22Rv1 (cell line): ENCODE measurements around the gene TSKU.

ENCODE experiments used
- H3K27ac ChIP-seq: fragments of 450-650 bp; 2 replicates; pipeline ENCODE4 v1.5.1; 2017
- ZFX ChIP-seq: fragments of 450-650 bp; IDR thresholded peaks from 2 replicates; pipeline ENCODE4 v1.6.1; 2017; ENCODE audit warnings: antibody characterized with exemption, borderline replicate concordance
- TF ChIP-seq, protein P1 (sequence below): fragments of 450-650 bp; IDR thresholded peaks from 2 replicates; pipeline ENCODE4 v1.5.1; 2017; ENCODE audit warnings: mild to moderate bottlenecking

TSKU gene

DNA sequence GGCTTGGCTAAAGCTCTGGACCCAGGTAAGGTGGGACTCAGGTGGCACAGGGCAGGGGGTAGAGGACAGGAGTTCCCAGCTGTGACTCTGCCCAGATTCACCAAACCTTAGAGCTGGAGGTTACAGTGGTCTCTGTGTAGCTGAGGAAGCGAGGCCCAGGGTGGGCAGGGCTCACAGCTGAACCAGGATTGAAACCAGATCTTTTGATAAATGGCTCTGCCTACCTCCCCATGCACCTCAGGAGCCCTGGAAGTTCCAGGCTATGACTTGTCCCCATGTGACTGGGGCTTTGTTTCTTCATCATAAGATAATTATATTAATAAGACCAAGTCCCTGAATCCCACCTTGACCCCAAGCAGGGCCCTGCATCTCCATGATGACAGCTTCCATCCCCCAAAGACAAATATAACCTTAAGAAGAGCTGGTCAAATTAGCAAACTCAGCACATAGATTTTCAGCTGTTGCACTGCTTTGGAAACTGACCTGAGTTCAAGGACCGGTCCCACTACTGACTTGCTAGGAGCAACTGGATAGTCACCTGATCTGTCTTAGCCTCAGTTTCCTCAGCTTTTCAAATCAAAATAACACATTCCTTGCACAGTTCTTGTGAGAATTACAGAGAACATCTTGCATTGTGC is 21.3 kb upstream of the TSKU start:
- H3K27ac ChIP-seq = no peak overlapping the region
- no peak for TF ChIP-seq ZFX
- TF ChIP-seq, protein P1, sequence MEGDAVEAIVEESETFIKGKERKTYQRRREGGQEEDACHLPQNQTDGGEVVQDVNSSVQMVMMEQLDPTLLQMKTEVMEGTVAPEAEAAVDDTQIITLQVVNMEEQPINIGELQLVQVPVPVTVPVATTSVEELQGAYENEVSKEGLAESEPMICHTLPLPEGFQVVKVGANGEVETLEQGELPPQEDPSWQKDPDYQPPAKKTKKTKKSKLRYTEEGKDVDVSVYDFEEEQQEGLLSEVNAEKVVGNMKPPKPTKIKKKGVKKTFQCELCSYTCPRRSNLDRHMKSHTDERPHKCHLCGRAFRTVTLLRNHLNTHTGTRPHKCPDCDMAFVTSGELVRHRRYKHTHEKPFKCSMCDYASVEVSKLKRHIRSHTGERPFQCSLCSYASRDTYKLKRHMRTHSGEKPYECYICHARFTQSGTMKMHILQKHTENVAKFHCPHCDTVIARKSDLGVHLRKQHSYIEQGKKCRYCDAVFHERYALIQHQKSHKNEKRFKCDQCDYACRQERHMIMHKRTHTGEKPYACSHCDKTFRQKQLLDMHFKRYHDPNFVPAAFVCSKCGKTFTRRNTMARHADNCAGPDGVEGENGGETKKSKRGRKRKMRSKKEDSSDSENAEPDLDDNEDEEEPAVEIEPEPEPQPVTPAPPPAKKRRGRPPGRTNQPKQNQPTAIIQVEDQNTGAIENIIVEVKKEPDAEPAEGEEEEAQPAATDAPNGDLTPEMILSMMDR = no peak

DNA sequence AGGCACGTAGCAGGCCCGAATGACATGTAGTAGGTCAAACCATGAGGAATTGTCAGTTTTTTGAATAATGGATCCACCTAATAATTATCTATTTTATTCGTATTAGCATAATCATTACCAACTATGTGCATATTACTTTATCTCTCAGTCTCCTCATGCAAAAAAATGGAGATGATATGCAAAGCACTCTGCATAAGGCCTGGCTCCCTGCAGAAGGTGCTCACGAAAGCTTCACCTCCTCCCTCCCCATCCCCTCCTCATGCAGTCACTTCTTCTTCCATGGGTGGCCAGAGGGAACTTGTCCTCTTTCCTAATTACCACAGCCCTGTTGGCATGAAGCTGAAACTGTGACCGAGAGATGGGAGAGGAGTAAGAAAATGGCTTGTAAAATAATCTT is 20.8 kb upstream of the TSKU start:
- H3K27ac ChIP-seq = no peak overlapping the region
- TF ChIP-seq, protein P1 = no peak
- no peak for TF ChIP-seq ZFX

DNA sequence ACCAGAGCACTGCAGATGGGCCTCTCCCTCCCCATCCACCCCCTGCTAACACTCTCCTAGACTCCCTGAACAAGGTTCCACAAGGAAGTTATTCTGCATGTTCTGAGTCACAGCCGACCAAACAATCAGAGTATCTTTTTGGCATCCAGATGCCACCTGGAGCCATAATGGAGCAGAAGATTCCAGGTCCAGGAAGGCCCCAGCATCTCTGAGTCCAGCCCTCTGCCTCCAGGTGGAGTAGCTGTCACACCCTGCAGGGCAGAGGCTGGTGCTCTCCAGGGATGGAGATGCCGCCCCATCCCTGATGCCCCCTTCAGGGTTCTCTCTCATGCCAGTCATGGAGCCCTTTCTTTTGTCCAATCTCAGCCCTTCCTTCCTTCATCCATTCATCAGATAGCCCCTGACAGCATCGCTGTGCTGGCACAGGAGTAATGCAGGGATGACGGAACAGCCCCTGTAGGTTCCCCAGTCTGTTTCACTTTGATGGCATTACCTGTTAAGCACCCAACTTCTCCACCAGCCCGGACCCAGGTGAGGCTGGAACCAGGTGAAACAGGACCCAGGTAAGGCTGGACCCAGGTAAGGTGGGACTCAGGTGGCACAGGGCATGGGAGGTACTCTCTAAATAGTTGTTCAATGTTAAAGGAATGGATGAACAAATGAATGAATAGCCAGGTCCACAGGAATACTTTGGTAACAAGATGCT is 20.1 kb upstream of the TSKU start:
- H3K27ac ChIP-seq = no peak overlapping the region
- no peak for TF ChIP-seq ZFX
- TF ChIP-seq, protein P1 = no peak

DNA sequence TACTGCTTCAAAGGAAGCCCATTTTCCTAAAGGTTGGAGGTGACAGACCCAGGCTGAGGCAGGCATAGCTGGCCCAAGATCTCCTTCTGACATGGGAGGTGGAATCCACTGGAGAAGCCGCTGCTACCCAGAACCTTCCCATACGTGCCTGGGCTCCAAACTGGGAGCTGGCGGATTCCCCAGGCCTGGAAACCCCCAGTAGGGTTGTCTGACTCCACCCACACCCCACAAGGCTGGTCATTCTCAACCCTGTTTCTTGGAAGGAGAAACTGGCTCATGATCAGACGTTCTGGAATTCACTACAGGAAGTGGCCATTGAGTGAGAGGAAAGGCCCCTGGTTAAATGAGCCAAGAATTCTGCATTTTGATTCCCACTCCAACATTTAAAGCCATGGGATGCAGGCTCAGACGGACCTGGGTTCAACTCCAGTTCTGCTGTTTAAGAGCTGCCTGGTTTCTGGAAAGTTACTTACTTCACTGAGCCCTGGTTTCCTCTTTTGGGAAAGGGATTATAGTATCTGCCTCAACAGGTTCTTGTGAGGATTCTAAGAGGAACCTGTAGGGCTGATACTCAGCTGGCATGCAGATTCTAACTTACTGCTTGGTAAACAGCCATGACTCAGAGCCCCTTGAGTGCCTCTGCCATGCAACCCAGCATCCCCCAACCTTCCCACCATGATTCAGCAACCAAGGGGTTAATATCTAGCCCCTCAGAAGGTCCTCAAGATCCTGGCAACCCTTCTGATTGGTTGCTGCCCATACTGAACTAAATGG is 19.4 kb upstream of the TSKU start:
- H3K27ac ChIP-seq = no peak overlapping the region

DNA sequence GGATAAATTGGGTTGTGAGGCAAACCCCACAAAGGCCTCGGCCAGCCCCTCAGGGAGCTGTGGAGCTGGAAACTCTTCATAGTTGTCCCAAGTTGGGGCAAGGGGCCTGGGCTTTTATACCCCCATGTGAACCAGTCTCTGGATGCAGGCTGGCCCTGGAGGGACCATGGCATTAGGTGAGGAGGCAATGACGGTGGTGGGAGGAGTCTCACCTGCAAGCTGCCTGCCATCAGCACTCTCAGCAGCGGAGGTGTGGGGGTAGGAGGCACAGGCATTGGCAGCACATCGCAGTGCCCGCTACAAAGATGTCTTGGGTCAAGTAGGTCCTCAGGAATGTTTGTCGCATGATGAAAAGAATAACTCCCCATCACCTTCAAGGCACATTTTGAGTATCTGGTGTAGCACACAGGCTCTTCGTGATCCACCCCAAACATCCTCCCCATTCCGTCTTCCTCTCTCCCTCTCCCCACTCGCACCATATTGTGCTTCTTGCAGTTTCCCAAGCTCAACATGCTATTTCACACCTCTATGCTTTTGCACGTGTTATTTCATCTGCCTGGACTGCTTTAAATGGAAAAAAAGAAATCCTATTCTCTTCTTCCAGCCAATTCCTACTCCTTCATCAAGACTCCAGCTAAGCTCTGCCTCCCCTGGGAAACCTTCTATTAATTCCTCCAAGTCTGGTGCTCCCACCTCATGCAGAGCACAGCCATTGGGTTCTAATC is 18.1 kb upstream of the TSKU start:
- TF ChIP-seq, protein P1 = no peak
- no peak for TF ChIP-seq ZFX
- H3K27ac ChIP-seq = no peak overlapping the region

More for the DNA sequence above, 19.4 kb upstream of the TSKU start:
- TF ChIP-seq, protein P1 = no peak

DNA sequence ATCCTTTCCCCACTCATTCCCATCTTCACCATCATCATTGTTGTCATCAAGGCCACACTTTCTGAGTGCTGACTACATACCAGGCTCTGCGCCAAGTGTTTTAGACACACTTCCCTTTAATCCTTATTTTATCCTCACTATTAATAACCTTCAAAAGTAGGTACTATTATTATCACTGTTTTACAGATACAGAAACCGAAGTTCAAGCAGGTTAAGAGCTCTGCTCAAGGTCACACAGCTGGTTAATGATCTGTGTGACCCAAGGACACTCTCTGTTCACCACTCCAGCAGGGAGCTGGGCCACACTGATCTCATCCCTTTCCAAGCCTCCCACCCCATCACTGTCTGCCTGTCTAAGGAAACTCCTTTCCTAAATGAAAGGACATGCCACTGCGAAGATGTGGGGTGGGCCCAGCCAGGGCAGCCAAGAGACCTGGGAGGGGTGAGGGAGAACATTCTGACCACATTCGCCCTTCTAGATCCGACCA is 17.2 kb upstream of the TSKU start:
- H3K27ac ChIP-seq = no peak overlapping the region
- TF ChIP-seq ZFX = no peak
- TF ChIP-seq, protein P1 = no peak
